Colon (tissue), 2 donors: ENCODE data around the gene SFXN1.

Experiments used
- FAIRE-seq: peaks from 2 replicates; lab custom pipeline; 2012; peaks lifted over from hg19 to GRCh38; lab: Jason Lieb, UNC
- donor health status: control.
- donor health status: control.

The SFXN1 gene

DNA sequence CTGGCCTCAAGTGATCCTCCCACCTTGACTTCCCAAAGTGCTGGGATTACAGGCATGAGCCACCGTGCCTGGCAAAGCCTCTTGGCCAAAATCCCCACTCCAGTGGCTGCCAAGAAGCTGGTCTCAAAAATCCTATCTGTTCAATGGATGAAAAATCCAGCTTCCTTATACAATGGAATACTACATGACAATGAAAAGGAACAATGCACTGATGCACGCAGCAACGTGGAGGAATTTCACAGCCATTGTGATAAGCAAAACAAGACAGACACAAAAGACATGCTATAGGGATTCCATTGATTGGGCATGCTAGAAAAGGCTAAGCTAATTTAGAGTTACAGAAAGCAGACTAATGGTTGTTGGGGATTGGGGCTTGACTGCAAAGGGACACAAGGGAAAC lies 13.1 kb upstream of the SFXN1 start:
- FAIRE-seq = no peak

DNA sequence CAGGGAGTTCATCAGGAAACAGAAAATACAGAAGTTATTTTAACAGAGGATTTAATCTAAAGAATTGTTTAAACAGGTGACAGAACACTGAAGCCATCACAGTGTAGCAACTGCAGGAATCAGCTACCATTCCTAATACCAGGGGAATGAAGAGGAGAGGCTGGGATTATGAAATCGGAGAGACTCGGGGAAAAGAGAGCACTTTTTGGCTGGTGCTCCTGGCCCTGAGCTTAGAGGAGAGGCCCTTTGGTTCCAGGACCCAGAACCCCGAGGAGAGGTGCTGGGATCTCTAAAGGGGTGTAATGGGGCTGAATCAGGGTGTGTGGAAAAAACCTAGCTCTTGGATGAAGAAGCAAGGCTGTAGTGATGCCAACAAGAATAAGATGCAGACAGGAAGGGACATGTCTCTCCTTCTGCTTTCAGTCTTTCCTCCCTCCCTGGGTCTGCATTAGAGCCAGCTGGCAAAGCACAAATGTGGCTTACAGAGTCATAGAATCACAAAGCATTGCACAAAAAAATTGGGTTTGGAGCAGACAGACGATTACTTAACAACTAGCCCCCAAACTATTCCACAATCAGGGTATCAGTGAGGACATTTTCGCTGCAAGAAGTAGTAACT lies 11.6 kb upstream of the SFXN1 start:
- no peak for FAIRE-seq

DNA sequence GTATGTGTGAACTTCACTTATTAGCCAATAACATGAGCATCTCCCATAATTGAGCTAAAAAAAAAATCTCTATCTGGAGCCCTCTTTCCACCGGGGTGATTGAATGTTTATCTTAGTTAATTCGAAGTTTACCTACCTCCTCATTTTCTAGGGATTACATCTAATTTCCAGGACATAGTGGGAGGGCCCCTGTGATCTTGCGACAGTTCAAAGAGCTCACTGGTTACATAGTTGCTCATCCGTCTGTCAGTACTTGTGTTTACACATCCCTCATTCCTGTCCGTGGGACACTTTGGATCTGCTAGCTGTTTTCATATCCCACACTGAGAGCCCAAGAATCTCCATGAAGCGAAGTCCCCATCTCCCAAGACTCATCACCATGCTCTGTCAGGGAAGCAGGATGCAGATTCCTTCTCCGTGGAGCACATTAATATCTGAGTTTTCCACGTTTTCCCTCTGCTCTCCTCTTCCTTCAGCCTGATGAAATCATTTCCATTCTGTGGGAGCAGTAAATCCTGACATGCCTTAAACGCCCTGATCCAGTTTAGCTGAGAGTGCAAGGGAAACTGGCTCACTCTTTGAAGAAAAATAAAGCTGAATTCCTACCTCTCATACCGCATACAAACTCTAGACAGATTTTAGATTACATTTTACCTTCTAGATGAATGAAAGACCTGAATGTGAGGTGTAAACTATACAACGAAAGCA lies 10.2 kb upstream of the SFXN1 start:
- FAIRE-seq = no peak

DNA sequence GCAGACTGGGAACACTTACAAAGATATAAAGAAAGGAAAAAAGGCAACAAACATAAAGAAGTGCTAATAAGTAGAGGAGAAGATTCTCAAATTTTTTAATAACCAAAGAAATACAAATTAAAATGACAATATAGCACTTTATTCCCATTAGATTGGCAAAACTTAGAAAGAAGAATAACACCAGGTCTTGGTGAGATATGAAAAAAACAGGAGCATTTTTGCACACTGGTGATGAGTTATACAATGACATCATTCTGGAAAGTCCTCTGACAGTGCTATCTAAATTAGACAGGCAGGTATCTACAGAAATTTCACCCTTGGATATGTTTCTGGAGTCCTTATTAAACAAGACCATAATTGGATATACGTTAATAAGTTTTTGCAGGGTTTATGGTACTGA lies 9.5 kb upstream of the SFXN1 start:
- no peak for FAIRE-seq

DNA sequence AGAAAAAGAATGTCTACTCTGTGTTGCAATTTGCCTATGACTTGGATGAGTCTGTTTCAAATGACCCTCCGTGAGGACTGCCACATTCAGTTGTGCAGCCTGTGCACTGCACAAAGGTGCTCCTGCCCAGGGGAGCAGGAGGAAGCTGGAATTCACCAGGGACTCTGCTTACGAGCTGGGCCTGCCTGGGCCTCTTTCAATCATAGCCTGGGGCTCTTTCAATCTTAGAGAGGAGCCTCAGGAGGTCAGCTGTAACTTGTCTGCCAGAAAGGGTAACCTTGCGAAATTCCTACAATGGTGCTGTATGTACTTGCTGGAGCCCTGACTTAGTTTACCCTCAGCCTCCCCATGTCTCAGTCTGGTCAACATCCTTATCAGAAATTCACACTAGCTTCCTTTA lies 8.4 kb upstream of the SFXN1 start:
- no peak for FAIRE-seq

DNA sequence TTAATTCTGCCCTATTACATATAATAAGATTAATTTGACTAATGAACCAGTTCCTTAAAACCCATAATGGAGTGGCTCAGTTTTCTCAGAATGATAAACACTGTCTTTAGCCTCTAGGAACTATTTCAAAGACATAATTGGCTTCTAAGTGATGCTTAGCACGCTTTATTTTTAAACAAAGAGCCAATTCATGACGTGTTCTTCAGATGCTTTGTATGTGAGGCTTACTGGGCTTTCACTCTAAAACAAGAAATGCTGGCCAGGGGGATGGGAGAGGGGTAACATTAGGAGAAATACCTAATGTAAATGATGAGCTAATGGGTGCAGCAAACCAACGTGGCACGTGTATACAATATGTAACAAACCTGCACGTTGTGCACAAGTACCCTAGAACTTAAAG lies 7.6 kb upstream of the SFXN1 start:
- no peak for FAIRE-seq

DNA sequence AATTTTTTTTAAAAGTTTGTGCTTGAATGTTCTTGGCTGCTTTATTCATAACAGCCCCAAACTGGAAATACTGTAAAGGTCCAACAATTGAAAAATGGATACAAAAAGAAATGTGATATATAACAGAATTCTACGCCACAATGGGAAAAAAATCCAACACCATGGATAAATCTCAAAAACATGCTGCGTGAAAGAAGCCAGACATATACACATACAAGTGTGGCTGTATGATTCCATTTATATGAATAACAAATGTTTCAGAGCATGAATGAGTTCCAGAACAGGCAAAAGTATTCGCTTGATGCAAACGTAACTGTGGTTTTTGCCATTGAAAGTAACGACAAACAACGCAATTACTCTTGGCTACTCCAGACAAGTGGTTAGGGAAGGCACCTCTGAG lies 7.2 kb upstream of the SFXN1 start:
- FAIRE-seq = no peak

DNA sequence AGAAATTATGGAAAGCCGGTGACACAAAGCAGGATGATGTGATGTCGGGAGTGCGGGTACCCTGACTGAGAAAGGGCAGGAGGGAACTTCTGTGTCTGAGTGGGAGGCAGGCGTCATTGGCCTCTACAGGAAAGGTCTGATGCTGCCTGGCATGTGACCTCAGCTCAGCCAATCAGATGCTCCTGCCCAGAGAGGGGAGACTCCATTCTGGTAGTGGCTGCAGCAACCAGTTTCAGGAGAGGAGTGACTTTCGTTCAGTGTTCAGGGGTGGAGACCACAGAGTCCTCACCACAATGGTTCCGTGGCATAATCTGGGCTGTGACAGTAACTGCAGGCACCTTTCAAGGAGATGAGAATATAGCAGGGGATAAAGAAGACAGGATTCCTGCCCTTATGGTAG lies 6.7 kb upstream of the SFXN1 start:
- FAIRE-seq = no peak

DNA sequence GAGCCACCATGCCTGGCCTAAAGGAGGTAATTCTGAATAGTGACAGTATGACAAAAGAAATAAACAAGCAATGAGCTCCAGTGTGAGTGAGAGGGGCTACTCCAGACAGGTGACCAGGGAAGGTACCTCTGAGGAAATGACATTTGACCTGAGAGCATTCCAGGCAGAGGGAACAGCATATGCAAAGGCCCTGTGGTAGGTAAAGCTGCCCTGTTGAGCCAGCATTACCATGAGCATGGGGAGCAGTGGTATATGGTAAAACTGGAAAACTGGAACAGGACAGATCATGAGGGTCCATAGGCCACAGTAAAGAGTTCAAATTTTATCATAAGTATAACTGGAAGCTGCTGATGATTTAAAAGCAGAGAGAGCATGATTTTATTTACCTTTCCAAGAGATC lies 6.0 kb upstream of the SFXN1 start:
- no peak for FAIRE-seq

DNA sequence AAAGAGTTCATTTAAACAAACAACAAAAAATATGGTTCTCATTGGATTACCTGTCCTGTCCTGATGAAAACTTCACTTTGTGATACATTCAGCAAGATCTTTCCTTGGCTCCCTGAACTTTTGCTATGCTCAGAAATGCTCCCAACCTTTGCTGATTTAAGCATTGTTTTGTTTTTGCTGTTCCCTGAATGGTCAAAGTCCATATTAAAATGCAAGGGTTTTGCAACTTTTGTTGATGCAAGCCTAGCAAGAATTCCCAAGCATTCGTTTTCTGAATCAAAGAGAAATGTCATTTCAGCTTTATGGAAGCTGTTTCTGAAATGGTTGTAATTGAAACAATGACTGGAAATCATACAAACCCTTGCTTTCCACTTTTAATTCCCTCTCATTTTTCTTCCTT lies 3.1 kb upstream of the SFXN1 start:
- FAIRE-seq = no peak

DNA sequence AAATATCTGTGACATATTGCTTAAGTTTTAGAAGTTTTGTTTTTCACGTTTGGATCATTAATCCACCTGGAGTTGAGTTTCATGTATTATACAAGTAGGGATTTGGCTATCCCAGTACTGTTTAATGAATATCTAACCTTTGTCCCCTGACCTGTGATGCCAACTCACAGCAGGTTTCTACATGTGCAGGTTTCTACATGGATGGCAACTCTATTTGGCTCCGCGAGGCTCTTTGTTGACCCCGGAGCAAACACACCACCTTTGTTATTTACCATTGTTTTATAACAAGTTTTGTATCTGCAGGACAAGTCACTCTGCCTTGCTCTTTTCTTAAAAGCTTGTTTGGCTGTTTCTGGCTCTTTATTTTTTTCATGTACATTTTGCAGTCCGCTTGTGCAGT lies 920 bp upstream of the SFXN1 start:
- FAIRE-seq = no peak

DNA sequence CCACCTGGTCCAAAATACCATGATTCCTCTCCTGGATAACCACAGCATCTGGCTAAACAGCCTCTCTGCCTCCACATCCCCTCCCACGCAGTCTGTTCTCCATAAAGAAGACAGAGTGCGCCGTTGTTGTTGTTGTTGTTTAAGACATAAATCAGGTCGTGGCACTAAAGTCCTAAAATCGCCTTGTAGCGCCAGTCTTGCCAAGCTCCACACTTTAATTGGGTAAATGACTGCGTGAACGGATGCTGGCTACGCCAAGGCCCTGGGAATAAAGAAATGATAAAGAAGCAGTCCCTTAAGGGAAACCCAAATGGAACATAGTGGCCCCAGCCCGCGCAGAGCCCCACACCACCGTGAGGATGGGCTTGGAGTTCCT lies 364 bp upstream of the SFXN1 start:
- FAIRE-seq = no peak

DNA sequence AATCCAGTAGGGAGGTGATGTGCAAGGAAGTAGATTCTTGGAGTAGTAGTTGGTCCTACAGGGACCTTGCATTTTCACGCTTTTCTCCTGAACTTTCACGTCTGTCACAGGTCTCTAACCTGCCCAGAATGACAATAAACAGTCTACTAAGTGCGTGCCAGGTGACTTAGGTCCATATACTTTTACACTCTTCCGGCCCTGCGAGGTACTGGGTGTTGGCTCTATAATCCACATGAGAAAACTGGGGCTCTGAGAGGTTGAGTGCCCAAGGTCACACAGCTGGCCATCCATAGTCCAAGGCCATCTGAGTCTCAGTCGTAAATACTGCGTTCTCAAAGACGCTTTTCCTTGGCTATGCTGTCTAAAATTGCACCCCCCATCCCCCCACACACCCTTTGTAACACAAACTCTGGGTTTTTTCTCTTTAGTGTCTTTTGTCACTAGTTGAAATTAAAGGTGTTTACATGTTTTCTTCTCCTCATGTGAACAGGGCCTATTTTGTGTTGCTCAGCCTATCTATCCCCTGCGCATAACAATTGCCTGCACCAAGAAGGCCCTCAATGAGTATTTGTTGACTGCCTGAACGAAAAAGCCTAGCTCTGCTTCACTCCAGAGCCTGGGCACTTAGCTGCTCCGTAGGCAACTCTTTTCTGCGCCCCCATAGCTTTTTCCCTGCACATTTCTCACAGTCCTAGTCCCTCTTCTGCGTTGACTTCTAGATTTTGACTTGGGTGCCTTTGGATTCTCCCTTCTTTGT lies 943 bp downstream of the SFXN1 start:
- FAIRE-seq = no peak

DNA sequence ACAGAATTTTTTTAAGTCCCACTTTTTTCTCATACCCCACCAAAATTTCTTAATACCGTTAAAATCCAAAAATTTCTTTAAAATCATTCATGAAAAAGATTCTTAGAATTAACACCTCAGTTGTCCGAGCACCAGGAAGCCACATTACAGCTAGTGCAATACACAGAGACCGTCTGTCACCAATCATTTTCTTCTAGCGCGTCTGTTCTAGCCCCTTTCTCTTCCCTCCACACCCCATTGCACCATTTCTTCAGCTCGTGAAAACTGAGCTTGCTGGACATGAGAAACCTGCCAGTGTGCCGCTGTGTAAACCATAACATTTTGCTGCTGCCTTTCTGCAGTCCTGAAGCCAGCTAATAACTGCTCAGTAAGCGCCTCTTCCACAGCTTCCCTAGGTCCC lies 5.0 kb downstream of the SFXN1 start:
- FAIRE-seq = no peak

DNA sequence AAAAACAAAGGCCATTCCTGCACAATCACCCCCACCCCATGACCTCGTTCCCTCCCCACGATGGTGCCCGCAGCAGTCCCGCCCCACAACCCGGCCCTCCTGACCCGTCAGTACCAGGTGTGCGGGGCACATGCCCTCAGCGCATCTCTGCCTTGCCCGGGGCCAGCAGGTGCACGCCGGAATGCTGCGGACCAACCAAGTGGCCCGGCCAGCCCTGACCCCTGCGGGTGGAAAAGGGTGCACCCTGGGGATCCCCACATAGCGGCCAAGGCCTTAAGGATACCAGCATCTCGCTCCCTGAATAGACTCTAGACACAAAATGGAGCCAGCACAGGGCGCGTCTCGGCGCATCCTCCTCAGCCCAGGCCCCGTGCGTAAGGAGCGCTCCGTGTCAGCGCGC lies 6.0 kb downstream of the SFXN1 start:
- FAIRE-seq = no peak

DNA sequence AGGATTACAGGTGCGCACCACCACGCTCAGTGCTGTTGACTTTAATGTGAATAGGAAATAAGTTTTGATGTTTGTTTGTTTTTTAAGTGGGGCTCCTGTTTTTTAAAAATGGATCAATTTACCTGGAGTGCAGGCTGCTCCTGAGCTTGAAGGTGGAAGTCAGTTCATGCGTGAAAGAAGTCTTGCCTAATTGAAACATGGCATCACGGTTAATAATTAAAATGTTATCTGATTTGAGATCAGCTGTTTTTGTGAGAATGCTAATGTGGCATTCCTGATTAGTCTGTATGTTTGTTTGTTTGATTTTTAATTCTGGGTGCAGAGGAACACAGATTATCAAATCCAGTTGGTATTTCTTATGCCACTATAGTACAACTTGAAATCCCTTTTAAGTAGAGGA lies 6.5 kb downstream of the SFXN1 start:
- FAIRE-seq = no peak

DNA sequence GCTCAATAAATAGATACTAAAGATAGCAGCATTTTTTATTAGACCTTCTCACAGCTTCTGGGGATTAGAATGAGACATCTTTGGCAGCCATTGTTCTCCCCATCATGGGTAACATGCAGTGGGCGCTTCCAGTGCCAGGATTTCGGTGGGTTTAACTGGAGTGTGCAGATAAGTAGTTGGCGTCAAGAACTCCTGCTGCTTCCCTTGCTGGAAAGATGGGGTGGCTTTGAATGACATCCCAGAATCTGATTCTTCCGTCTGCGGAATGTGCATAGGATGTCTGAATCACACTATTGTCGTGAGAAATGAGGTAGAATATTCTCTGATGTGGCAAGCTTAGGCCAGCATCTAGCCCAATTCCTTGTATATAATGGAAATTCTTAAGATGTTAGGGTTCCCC lies 7.3 kb downstream of the SFXN1 start:
- no peak for FAIRE-seq

DNA sequence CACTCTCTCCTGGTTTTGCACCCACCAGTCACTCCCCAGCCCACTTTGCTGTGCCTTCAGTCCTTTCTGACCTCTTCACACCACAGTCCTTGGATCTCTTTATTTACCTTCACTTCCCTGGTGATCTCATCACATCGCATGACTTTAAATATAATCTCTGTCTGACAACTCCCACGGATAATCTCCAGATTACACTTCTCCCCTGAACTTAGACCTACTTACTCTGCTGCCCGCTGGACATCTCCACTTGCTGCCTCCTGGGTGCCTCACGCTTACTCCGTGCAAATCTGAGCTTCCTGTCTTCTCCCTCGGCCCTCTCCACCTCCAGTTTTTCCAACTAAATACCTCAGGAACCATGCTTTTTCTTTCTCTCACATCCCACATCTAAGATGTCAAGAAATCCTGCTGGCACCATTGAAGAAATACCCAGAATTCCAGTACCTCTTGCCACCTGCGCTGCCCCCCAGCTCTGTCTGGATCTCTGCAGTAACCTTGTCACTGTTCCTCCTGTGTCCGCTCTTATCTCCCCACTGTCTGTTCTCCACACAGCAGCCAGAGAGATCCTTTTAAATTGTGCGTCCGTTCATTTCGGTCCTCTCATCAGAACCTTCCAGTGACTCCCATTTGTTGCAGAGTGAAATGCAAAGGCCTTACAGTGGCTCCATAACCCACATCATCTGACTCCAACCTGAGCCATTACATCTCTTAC lies 9.3 kb downstream of the SFXN1 start:
- FAIRE-seq = no peak

DNA sequence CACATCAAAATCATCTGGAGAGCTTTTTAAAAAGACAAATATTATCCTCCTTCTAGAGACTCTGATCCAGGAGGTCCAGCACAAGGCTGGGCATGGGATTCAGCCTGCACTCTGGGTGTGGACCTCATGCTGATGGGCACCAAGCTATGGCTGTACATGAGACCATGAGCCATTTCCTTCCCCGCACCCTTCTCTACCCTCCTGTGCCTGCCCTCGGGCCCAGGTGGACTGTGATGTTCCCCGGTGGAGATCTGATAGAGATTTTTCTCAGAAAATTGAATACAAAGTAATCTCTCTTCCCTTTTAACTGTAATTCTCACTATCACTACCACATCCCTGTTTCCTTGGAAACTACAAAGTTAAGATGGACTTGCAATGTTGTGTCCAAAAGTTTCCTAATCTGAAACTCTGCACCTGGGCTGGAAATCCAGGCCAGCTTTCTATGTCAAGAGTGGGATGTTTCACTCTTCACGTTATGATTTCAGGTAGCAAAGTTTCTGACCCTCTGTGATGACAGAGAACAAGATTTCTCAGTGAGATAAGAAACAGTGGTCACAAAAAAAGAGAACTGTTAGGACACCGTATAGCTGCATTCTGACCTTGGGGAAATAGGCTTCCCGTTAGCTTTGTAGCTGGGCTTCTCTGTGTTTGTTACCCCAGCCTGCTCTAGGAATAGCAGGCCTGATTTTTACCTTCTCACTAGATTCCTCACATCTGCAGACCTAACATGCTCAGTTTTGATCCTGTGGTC lies 11.5 kb downstream of the SFXN1 start:
- FAIRE-seq = no peak

DNA sequence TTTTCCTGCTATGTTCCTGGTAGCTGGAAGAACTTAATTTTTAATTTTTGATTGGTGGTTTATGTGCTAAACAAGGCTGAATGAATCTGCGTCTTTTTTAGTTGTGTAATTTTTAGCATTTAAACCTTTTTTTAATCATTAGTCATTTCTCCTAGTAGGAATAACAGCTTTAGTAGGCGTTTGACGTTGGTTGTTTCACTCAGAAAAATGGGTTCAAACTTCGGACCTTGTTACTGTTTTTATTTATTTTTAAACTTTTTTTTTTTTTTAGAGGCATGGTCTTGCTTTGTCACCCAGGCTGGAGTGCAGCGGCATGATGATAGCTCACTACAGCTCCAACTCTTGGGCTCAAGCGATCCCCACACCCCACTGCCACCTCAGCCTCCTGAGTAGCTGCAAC lies 12.9 kb downstream of the SFXN1 start:
- FAIRE-seq = no peak

DNA sequence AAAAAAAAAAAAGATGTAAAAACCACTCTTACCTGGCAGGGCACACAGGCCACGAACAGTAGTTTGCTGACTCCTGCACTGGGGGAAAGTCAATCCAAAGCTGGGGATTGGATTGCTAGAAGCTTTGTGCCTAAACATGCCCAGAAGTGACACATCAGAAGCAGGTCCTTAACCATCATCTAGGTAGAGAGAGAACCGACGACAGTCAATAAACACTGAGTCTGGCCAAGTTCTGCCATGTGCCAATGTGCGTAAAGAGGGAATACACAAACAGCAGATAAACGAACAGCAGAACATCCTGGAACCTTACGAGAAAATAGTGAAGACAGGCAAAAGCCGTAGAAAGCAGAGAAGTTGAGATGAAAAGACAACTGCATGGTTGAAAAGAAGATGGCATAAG lies 14.9 kb downstream of the SFXN1 start:
- no peak for FAIRE-seq

DNA sequence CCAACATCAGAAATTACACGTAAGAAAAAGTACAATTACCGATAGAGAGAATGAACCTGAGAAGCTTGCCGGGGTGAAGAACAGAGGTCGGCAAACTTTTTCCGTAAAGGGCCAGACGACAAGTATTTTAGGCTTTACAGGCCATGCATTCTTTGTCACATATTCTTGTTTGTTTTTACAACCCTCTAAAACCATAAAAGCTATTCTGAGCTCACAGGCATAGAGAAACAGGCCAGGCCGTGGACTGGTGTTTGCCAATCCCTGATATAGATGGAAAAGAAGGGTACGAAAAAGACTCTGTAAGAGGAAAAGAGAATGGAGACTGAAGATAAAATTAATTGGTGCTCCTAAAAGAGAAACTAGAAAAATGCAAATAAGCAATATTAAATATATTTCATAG lies 15.4 kb downstream of the SFXN1 start:
- no peak for FAIRE-seq
